NCI-H2029 treated with DMSO at 0.1 percent for 48 hours (cell line): ENCODE results near the gene KCNIP4.

Source experiments
- DNase-seq: peaks from one replicate; lab custom pipeline; 2025; lab: John Stamatoyannopoulos, UW

The KCNIP4 gene

GRCh38 chr4:21901281-21901680 lies 47.3 kb downstream of the KCNIP4 start:
- DNase-seq = no peak

GRCh38 chr4:21900211-21900610 lies 48.4 kb downstream of the KCNIP4 start:
- DNase-seq = no peak

GRCh38 chr4:21898101-21898500 lies 50.5 kb downstream of the KCNIP4 start:
- DNase-seq = no peak

- DNase-seq = no peak
These were observed 51.8 kb downstream of the KCNIP4 start for GRCh38 chr4:21896767-21897166.

- DNase-seq = no peak
These were observed 55.4 kb downstream of the KCNIP4 start for GRCh38 chr4:21893136-21893535.

DNA sequence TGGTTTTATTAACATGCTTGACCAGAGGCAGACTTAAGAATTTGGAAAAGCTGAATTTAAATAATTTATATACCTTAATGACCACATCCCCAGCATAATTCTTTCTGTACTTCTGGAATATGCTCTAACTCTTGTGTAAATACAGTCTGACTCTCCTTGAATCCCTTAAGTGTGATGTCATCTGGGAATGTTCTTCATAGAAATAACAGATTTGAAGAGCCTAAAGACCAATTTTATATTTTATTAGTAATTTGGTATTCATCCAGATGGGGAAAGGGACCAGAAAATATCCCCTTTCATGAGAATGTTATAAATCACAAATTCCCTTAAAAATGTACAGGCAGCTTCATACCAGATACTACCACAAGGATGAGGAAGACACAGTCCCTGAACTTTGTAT lies 58.3 kb downstream of the KCNIP4 start:
- DNase-seq = no peak

DNA sequence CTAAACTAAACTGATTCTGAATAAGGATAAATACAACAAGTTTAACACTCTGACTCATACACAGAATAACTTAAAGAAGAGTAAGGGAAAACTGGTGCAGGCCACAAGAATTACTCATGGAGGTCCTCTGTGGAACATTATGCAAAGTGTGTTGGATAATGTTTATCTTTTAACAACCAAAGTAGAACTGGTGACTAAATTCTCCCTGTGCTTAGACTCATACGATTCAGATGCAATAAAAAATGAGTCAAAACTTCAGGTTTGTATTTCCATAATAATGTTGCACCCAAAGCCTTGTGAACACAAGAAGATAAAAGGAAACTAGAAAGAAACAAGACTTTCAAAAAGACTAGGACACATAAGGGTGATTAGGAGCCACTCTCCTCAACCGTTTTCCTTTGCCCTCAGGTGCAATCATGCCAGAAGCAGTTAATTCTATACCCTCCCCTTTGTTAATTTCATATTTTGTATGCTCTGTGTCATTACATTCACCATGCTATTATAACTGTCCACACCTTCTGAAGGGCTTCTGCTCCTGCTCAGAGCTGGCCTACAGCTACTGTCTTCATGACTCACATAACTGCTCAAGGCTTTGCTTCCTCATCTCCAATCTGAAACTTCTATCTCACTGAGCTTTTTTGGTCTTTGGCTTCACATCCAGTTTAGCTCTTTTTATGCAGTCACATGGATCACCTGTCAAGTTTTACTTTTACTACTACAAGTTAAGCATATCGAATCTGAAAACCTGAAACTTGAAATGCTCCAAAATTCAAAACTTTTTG lies 60.2 kb downstream of the KCNIP4 start:
- no peak for DNase-seq

GRCh38 chr4:21887481-21887880 lies 61.1 kb downstream of the KCNIP4 start:
- DNase-seq = no peak

GRCh38 chr4:21885770-21886169 lies 62.8 kb downstream of the KCNIP4 start:
- no peak for DNase-seq

DNA sequence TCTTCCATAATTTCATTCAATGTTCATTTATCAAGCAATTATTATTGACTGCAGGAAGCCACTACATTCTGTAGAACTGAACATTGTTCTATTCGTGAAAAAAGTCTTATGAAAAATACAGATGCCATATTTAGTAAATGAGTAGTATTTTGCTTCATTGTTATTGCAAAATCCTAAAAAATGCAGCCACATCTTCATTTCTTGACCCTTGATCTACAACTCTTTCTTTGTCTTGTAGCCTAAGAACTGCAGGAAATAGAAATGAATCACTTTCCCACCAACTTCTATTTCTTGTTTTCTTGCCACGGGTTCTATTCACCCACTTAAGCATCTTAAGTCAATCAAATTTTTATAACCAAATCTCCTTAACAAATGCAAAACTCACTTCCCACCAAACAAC lies 63.3 kb downstream of the KCNIP4 start:
- DNase-seq = no peak

DNA sequence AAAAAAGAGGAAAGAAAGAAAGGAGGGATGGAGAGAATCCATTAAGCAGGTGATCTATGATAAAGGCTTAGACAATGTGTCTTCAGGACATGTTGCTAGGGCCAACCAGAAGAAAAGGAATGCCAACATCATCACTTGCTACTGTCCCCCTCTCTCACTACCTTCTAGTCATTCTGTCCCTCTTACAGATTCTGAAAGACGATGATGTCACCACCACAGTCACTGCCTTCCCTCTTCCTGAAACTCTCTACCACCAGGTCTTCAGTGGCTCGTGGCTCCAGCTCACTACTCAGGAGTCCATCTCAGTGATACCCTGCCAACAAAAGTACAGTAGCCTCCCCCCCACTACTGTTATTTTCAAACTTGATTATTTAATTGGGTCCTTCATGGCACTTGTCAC lies 64.0 kb downstream of the KCNIP4 start:
- no peak for DNase-seq

DNA sequence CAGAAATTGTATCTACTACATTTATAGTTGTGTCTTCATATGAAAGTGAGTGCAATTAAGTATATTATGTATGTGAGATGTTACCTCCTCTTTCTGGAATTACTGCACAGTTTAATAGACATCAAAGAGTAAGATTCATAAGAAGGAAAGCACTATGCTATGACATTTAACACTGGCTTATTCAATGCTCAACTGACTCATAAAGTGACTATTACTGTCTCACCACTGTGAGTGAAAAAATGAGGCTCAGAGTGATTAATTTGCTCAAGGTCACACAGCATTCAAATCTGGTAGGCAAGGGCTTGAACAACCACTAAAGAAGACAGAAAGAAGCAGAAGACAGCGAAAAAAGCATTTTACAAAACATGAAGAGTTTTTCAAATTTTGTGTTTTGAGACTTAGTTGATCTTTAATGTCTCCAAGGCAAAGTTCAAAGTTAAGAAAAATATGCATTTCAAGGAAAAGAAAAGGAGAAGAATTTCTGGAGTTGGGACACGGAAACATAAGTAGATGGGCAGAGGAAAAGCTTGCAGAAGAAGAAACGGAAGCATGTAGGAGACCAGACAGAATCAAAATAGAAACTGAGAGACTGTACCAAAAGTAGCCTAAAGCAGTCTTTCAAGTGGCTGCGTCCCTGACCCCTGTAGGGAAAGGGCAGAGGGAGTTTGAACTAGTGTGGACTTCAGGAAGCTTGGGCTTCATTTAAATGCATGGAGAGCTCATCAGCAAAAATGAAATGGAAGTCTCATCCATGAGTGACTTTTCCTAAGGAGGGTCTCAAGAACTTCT lies 66.3 kb downstream of the KCNIP4 start:
- no peak for DNase-seq

DNA sequence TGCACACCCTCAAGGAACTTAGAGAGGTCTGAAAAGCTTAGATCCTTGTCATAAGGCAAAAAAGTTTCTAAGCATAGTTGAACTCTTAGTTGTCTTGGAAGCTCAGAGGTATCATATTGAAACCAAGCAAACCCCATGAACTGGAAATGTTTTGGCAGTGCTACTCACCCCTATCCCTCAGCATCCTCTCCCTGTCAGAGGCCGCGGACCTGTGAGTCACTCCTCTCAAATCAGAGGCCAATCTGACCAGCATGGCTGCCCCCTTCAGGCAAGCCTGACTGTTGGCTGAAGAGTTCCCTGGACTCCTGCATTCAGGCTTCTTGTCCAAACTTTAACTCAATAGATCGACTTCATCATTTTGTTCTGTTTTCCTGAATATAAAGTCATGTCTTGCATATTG lies 69.4 kb downstream of the KCNIP4 start:
- DNase-seq = no peak

- DNase-seq = no peak
These were observed 71.9 kb downstream of the KCNIP4 start for GRCh38 chr4:21876711-21877110.

DNA sequence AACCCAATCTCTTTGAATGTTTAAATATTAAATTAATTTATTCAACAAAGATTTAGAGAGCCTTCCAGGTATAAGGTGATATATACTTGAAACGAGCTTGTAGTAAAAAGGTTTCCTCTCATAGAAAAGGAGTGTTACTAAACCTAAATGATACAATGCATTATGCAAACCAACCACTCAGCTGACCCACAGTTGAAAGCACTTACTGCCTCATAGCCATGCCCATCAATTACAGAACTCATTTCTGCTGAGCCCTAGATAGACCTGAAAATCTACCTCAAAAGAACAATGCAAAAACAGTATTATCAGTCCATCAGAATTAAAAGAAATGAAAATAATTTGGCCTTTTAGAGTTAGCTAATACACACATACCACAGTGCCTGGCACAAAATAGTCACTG lies 75.4 kb downstream of the KCNIP4 start:
- no peak for DNase-seq

DNA sequence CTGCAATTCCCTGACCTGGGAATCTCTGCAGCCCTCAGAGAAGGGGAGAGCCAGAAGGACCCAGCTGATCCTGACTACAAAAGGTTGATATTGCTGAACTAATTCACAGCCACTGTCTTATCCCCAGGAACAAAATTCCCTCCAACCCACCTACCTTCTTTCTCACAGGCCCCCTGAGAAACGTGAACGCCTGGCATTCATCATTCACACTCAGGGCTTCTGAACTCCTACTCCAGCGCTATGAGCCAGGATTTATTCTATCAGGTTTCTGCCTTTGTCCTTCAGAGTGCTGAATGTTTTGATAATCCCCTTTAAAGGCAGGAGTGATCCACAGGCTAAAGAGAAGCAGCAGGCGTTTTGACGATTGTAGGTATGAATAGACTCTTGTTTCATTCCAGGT lies 76.5 kb downstream of the KCNIP4 start:
- DNase-seq = no peak

DNA sequence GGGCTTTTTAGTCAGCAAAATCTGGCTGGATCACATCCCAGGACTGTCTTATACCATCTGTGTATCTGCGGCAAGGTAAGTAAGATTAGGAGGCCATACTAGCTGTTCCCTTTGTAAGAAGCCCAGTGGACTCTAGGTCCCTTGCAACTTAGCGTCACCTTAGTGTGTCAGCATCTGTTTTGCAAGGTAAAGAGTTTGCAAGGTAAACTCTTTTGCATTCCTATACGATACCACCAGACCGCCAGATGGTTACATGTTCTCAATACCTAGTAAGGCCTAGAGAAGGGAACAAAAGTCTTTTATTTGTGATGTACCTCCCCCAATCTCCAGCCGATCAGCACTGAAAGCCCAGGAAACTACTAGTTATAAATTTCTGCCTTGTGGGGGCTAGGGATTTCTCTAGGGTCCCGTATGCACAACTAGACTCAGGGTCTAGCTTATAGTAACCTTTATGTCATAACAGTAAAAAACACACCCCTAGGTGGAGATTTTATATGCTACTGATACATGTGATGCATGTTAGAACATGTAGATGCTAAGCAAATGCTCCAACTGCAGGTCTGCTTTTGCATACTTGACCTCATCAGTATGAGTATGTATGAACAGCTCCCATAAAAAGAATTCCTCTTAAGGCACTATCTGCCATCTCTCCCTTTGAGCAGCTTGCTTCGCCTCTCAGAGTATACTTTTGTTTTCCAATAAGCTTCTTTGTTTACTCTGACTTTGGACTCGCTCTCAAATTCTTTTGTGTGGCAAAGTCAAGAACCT lies 78.4 kb downstream of the KCNIP4 start:
- no peak for DNase-seq

DNA sequence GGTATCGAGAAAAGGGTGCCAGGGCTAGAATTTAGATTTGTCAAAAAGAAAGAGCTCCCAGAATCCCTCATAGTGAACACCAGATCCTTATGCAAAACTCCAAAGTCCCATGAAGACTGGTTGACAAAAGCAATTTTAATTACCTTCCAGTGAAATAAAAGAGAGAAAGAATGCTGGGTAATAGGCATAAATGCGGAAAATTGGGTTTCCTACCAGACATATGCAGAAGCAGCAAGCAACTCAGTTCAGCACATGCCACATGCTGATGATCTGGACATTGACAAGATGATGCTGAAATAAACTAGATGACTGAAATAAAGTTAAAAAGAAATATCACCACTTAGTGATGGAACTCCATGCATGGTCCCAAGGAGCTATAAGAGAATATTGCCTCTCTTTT lies 83.9 kb downstream of the KCNIP4 start:
- DNase-seq = no peak

DNA sequence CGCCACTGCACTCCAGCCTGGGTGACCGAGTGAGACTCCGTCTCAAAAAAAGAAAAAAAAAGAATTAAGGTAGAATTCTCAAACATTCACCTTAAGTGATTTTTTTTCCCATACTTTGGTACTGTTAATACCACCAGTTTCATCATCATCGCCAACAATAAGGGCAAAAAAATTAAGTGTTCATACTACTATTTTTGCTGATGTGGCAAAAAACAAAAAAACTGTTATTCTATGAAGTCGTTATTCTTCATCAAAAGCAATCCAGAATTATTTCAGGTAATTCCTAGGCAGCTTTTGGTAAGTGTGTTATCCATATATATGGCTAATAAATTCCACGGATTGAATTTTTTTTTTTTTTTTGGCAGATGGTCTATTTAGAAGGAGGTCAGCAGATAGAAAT lies 85.7 kb downstream of the KCNIP4 start:
- no peak for DNase-seq

DNA sequence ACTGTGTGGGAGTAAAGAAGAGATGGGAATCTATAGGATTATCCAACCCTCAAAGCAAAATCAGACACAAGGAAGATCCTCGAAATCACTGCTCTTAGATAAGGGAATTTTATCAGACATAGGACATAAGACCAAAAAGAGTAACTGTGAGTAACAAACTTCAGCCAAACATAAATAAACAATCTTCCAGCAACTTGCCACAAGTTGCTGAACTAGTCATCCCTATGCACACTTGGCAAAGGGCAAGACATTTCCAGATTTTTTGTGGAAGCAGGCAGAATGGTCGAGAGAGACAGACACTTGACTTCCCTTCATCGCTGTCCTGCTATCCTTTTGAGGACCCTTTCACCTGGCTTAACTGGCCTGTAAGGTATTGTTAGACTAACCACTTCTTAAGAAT lies 89.6 kb downstream of the KCNIP4 start:
- no peak for DNase-seq

DNA sequence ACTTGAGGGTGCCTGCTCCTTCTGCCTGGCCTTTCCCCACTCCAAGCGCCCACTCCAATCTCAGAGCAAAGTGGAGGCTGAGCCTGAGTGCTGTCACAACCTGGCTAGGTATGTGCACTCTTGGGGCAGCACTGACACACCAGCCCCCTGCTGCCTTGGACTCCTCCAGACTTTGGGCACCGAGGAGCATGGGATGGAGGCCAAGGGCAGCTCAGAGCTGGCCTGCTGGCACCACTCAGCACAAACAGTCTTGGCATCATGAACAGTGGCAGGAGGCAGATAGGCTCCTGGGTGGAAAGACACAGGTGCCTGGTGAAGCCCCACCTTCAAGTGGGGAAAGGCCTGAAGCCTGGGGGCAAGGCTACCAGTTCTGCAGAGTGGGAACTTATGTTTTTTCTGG lies 91.8 kb downstream of the KCNIP4 start:
- DNase-seq = no peak

DNA sequence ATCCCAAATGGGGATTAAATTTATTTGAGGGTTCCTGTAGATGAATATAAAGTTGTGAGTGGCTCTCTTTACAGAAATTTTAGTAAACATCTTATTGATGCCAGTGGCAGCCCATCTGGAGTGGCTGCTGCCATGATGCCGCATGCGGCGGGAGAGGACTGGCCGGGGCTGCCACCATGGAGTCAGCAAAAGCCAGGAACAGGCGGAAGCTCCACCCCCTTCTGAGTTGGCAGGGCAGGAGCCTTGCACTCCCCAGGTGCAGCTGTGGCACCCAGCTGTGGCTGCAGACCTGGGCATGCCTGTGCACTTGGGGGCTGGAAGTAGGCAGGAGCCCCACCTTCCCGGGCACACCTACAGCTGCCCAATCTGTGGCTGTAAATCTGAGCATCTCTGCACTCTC lies 92.3 kb downstream of the KCNIP4 start:
- no peak for DNase-seq

GRCh38 chr4:21849077-21849476 lies 99.5 kb downstream of the KCNIP4 start:
- DNase-seq = no peak
